Activated CD4-positive, alpha-beta T cell treated with anti-CD3 and anti-CD28 coated beads, Interleukin-2, Interleukin-6, amounts not matched to agents 100 ng/mL and 50 ng/mL, durations not matched to agents 16 hours and 8 hours (primary cell): ENCODE results near the gene SHF.
A peak's percentile ranks its signal among the peaks of the same experiment; 100 is the strongest.

Experiments
- DNase-seq: peaks from one replicate; pipeline ENCODE4 v3.0.0-alpha.2; 2020

Gene SHF

GRCh38 chr15:45168751-45169551 lies 18.8 kb downstream of the SHF start:
- DNase-seq = no peak

GRCh38 chr15:45168286-45168685 lies 19.5 kb downstream of the SHF start:
- DNase-seq = no peak

- DNase-seq = no peak
Observed at GRCh38 chr15:45167631-45168205, 20.0 kb downstream of the SHF start.

- peak; percentile 94 for DNase-seq
Observed at GRCh38 chr15:45166834-45167630, 20.7 kb downstream of the SHF start.

- DNase-seq = no peak
Observed at GRCh38 chr15:45165536-45165935, 22.2 kb downstream of the SHF start.

GRCh38 chr15:45164914-45165313 lies 22.9 kb downstream of the SHF start:
- DNase-seq = no peak

- DNase-seq = no peak
Observed at GRCh38 chr15:45163508-45163856, 24.3 kb downstream of the SHF start.

GRCh38 chr15:45162771-45163507 lies 24.8 kb downstream of the SHF start:
- DNase-seq = peak; percentile 69

GRCh38 chr15:45161666-45162065 lies 26.1 kb downstream of the SHF start:
- DNase-seq = no peak

GRCh38 chr15:45157974-45158373 lies 29.8 kb downstream of the SHF start:
- peak; percentile 28 for DNase-seq

GRCh38 chr15:45156744-45157455 lies 30.9 kb downstream of the SHF start:
- peak; percentile 17 for DNase-seq

GRCh38 chr15:45155739-45156138 lies 32.0 kb downstream of the SHF start:
- DNase-seq = no peak

- DNase-seq = no peak
Observed at GRCh38 chr15:45151998-45152828, 35.6 kb downstream of the SHF start.

- DNase-seq = no peak
Observed at GRCh38 chr15:45150997-45151396, 36.8 kb downstream of the SHF start.

- DNase-seq = no peak
Observed at GRCh38 chr15:45150481-45150880, 37.3 kb downstream of the SHF start.

GRCh38 chr15:45149060-45149459 lies 38.7 kb downstream of the SHF start:
- no peak for DNase-seq

- no peak for DNase-seq
Observed at GRCh38 chr15:45148076-45149059, 39.4 kb downstream of the SHF start.

- no peak for DNase-seq
Observed at GRCh38 chr15:45147606-45148005, 40.2 kb downstream of the SHF start.

GRCh38 chr15:45146405-45146804 lies 41.4 kb downstream of the SHF start:
- no peak for DNase-seq

GRCh38 chr15:45144775-45145174 lies 43.0 kb downstream of the SHF start:
- DNase-seq = no peak
